ENCODE measurements around the gene COX6B2.

GRCh38 chr19:55402509-55402908 lies 48.0 kb upstream of the COX6B2 start:
- TF ChIP-seq POLR2AphosphoS5 (IDR thresholded peaks at IDR 0.05; ENCODE audit: borderline replicate concordance, low read depth, low read length) = no peak
- no peak for TF ChIP-seq EZH2 (IDR thresholded peaks at IDR 0.05)
- no peak for TF ChIP-seq FOXP2 (optimal IDR thresholded peaks at IDR 0.05; ENCODE audit: control extremely low read depth, extremely low read length, insufficient read depth)

Data from SK-N-MC (cell line).